Stimulated activated CD8-positive, alpha-beta memory T cell treated with anti-CD3 and anti-CD28 coated beads, Interleukin-12 subunit alpha, Interleukin-12 subunit beta, amount 100 ng/mL, for 24 hours (primary cell): Measurements from ENCODE around the gene OR9A2.
"Not testable (repeated sequence)": the region's sequence is repeated elsewhere in the genome, so short reads cannot be mapped to it uniquely, and the experiment has no call there.

Experiments
- DNase-seq: peaks from one replicate; pipeline ENCODE4 v3.0.0-alpha.2; 2020; ENCODE audit errors: extremely low read depth

Gene OR9A2

GRCh38 chr7:143018931-143019330 is 8.0 kb downstream of the OR9A2 start:
- DNase-seq: no peak

GRCh38 chr7:143016996-143017395 is 9.9 kb downstream of the OR9A2 start:
- DNase-seq: no peak

DNA sequence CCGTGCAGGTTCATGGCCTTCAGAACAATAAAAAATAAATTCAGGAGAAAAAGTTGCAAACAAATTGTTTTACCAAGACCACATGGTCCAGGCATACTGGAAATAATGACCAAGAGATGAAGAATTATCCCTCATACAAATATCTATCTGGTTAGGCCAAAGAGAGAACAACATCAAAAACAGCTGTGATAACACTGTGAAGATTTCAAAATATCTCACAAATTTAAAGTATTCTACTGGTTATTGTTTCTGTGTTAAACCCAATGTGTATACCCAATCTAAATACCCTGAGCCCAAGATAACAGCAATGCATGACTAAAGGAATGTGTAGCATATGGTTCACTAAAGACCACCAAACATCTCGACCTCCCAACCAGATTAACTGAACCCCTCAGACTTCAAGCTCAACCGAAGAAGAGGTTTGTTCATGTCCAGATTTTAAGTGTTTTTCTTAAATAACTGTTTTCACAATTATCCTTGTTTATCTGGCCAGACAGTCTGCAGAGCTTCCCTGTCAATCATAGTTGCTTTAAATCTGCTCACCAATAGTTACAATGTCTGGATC is 10.9 kb downstream of the OR9A2 start:
- no peak for DNase-seq

- DNase-seq: no peak
Observed at GRCh38 chr7:143015084-143015483, 11.8 kb downstream of the OR9A2 start.

DNA sequence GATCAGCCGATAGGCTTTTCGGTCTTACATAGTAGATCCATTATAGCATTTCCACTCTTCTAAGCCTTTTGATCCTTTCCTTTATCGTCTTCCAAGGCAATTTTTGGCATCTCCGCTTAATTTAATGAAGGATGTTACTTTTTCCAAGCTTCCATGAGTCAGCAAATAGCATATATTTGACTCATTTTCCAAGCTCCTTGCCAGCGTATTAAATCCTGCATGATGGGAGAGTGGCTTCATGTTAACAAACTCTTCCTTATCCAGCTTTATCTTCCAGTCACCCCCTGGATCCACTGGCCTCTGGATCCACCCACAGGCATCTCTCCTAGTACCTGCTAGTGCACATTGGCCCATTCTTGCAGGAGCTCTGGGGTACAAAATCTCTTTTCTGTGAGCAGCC is 13.0 kb downstream of the OR9A2 start:
- no peak for DNase-seq

DNA sequence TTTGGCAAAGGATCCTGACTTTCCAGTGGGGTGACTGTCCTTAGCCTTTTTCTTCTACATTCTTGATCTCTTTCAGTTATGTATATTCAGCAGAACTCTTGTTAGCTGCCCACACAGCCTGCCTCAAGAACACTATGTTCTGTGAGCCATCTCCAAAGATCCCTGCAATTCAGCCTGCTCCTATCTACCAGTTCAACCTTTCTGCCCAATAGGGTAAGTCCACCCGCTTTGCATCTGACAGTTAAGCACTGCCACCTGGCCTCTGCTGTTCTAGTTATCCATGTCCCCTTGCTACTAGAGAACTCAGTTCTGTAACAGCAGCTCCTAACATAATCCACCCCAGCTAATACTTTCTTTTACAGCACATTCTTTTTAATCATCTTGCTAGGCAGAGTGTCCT is 13.5 kb downstream of the OR9A2 start:
- DNase-seq: no peak

DNA sequence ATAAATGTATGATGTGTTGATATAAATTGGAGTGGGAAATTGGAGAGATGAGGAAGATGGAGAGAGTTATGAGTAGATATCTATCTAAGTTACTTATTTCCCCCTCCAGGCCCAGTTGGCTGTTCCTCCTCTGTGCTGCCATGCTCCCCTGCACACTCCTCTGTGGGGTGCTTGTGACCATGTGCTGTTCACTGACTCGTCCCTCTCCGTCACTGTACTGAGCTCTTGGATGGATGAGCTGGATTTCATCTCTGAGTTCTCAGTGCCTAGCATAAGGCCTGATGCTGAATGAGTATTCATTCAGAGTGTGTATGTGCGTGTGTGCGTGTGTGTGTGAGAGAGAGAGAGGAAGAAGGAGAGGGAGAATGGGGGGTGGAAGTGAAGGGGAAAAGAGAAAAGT is 14.5 kb downstream of the OR9A2 start:
- no peak for DNase-seq

GRCh38 chr7:143012001-143012400 is 14.9 kb downstream of the OR9A2 start:
- no peak for DNase-seq

- DNase-seq: peak; percentile 42
Observed at GRCh38 chr7:143008007-143008901, 18.7 kb downstream of the OR9A2 start.

DNA sequence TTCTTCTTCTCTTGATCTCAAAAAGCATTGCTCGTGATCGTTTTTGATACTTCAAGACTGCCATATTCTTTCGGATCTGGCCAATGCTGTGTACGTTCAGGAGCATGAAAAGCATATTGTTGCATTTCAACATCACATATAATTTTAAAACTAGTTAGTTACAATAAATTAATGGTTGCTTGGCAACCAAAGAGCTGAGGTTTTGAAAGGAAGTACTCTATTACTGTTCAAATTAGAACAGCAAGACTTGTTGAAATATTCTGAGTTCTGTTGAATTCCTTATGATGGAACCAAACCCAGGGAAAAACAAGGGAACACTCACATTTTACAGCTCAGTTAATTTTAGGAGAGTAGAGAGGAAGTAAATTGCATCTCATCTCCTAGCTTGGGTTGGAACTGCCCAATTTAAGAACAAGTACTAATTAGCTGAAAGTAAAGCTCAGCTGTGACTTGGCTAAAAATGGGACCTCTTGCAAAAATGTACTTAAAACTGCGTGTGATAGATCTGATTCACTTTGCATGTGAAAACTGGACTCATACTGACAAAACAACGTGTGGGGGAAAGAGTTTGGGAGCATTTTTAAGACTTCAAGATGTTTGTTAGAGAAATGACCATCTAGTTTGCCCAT is 21.2 kb downstream of the OR9A2 start:
- no peak for DNase-seq

- no peak for DNase-seq
Observed at GRCh38 chr7:143003393-143004051, 23.4 kb downstream of the OR9A2 start.

- DNase-seq: no peak
Observed at GRCh38 chr7:143002898-143003297, 24.0 kb downstream of the OR9A2 start.

DNA sequence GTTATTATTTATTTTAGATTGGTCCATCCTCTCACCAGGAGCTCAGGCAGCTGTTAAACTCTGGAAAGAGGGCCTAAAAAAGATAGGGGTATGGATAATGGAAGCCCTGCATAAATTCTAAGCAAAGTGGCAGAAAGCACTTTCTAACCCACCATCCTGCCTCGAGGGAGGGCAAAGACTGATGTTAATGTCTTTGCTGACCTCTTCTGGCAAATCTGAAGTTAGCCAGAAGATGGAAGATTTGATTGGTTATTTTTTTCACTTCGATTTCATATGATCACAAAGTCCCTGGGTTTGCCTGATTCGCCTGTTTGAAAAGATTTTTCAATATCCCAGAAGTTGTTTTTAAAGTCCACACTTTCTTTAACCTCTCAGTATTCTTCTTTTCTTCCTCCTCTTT is 24.8 kb downstream of the OR9A2 start:
- no peak for DNase-seq

GRCh38 chr7:143000648-143001047 is 26.3 kb downstream of the OR9A2 start:
- no peak for DNase-seq

DNA sequence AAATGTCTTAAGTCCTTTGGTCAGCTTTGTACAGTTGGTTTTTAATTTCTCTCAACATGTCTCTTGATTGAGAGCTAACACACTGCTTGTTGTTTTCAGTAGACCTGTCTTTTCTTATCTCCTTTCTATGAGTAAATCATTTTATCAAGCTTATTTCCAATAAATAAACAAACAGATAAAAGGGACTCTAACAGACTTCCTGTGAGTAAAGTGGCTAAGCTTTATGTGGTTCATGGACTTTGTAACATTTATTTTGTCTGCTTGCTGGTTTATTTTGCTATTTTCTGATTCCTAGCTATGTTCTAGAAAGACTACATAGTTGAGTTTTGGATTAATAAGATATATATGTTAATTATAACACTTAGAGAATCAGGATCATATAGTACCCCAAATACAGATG is 27.1 kb downstream of the OR9A2 start:
- DNase-seq: no peak

DNA sequence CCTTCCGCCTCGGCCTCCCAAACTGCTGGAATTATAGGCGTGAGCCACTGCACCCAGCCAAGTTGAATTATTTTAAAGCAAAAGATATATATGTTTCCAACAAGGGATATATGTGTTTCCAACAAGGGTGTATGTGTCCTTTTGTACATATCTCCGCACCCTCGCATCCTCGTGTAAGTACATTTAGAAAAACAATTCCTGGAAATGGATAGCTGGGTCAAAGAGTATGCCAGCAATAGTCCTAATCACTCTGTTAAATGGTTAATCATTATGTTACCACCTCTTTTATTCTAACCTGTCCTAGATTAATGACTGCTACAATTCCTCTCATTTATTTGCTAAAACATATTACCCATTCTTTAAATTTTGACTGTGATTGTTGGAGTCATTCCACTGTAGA is 28.0 kb downstream of the OR9A2 start:
- no peak for DNase-seq

GRCh38 chr7:142997456-142997989 is 29.4 kb downstream of the OR9A2 start:
- no peak for DNase-seq

- DNase-seq: no peak
Observed at GRCh38 chr7:142992427-142992826, 34.5 kb downstream of the OR9A2 start.

DNA sequence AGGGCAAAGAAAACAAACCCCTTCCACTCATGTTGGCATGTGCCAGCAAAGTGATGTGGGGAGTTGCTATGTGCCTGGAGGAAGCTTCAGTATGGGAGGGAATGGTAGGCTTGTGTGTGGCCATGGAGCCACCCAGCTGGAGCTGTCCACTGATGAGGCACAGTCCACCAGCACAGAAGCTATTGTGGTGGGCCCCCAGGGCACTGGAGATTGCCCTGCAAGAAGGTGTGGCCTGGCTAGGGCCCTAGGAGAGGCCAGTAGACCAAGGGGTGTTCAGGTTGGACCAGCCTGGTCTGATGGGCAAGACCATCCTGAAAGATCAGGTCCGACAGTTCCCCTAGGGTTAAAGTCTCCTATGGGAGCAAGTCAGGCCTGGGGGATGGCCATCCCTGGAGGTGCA is 42.6 kb downstream of the OR9A2 start:
- DNase-seq: no peak

- no peak for DNase-seq
Observed at GRCh38 chr7:142983825-142984224, 43.1 kb downstream of the OR9A2 start.

DNA sequence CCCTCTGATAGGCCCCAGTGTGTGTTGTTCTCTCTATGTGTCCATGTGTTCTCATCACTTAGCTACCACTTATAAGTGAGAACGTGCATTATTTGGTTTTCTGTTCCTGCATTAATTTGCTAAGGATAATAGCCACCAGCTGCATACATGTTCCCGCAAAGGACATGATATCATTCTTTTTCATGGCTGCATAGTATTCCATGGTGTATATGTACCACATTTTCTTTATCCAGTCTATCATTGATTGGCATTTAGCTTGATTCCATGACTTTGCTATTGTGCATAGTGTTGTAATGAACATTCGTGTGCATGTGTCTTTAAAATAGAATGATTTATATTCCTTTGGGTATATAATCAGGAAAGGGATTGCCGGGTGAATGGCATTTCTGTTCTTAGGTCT is 48.5 kb downstream of the OR9A2 start:
- not testable (repeated sequence) for DNase-seq
